DMS79 (cell line): ENCODE results near the gene CD82.

ENCODE experiments used
- DNase-seq: peaks from one replicate; lab custom pipeline; 2025; lab: John Stamatoyannopoulos, UW

CD82 gene

GRCh38 chr11:44617671-44618461, 52.4 kb downstream of the CD82 start:
- no peak for DNase-seq

GRCh38 chr11:44618561-44619425, 53.3 kb downstream of the CD82 start:
- DNase-seq, result no peak

- no peak for DNase-seq
These were observed 54.9 kb downstream of the CD82 start for GRCh38 chr11:44620328-44620725.

- peak; percentile 14 for DNase-seq
These were observed 55.7 kb downstream of the CD82 start for GRCh38 chr11:44621140-44621681.

GRCh38 chr11:44621784-44622183, 56.3 kb downstream of the CD82 start:
- no peak for DNase-seq

GRCh38 chr11:44622190-44622650, 56.8 kb downstream of the CD82 start:
- no peak for DNase-seq

- DNase-seq, result no peak
These were observed 57.3 kb downstream of the CD82 start for GRCh38 chr11:44622721-44623258.

GRCh38 chr11:44623341-44623730, 57.9 kb downstream of the CD82 start:
- DNase-seq, result no peak

- peak; percentile 65 for DNase-seq
These were observed 58.4 kb downstream of the CD82 start for GRCh38 chr11:44623731-44624491.

GRCh38 chr11:44624761-44625221, 59.3 kb downstream of the CD82 start:
- no peak for DNase-seq

- no peak for DNase-seq
These were observed 60.5 kb downstream of the CD82 start for GRCh38 chr11:44625759-44626523.

GRCh38 chr11:44626645-44627044, 61.2 kb downstream of the CD82 start:
- DNase-seq, result no peak

- no peak for DNase-seq
These were observed 61.8 kb downstream of the CD82 start for GRCh38 chr11:44627165-44627789.

GRCh38 chr11:44627911-44628729, 62.7 kb downstream of the CD82 start:
- peak; percentile 21 for DNase-seq

GRCh38 chr11:44628730-44629700, 63.6 kb downstream of the CD82 start:
- DNase-seq, result no peak

GRCh38 chr11:44629732-44630345, 64.4 kb downstream of the CD82 start:
- no peak for DNase-seq

GRCh38 chr11:44630511-44631210, 65.2 kb downstream of the CD82 start:
- DNase-seq, result no peak
